Esophagus muscularis mucosa (tissue), 4 donors: ENCODE measurements around the gene APOL3. TPM values are rescaled to one million over a fixed set of nuclear protein-coding genes. Genes with fewer than 3 reads are reported as not detected.

Source experiments
- DNase-seq: peaks from one replicate; pipeline ENCODE4 v3.0.0-alpha.2; 2017; ENCODE audit errors: extremely low spot score
- H3K27ac ChIP-seq, 4 donors: fragments of 200-600 bp; sonication (generic); replicated peaks in 1 of 4; 1 replicate in 3 of 4; 2 replicates in 1 of 4; pipeline ENCODE4 v1.5.1; 2016 to 2019; ENCODE audit warnings: mild to moderate bottlenecking in 1 of 4
- H3K27me3 ChIP-seq, 4 donors: fragments of 200-600 bp; sonication (generic); one replicate each; pipeline versions ENCODE4 v1.5.1 to v1.6.0; 2016 to 2019
- H3K36me3 ChIP-seq, 4 donors: fragments of 200-600 bp; sonication (generic); one replicate each; pipeline ENCODE4 v1.5.1; 2016 to 2019
- H3K4me1 ChIP-seq, 4 donors: fragments of 200-600 bp; sonication (generic); one replicate each; pipeline ENCODE4 v1.5.1; 2016 to 2019
- H3K4me3 ChIP-seq, 4 donors: fragments of 200-600 bp; sonication (generic); 1 replicate in 2 of 4; 2 replicates in 2 of 4; pipeline ENCODE4 v1.5.1; 2016 to 2019; ENCODE audit warnings: mild to moderate bottlenecking in 4 of 4, moderate library complexity in 1 of 4
- H3K9me3 ChIP-seq, 4 donors: fragments of 200-600 bp; sonication (generic); 1 replicate in 3 of 4; 2 replicates in 1 of 4; pipeline ENCODE4 v1.5.1; 2016 to 2019
- EP300 ChIP-seq: sonication (generic); formaldehyde crosslinking; IDR thresholded peaks from one replicate; pipeline ENCODE4 v1.6.1; 2017; ENCODE audit warnings: antibody characterized with exemption
- POLR2A ChIP-seq: fragments of 450-650 bp; IDR thresholded peaks from one replicate; pipeline ENCODE4 v1.6.1; 2017; ENCODE audit warnings: antibody characterized with exemption, moderate library complexity, mild to moderate bottlenecking, low read depth
- POLR2AphosphoS5 ChIP-seq, 2 donors: sonication (generic); formaldehyde crosslinking; IDR thresholded peaks; one replicate each; pipeline ENCODE4 v1.6.1; 2017; ENCODE audit warnings: antibody characterized with exemption in 2 of 2
- WGBS: methylation state at CpG from one replicate; pipeline ENCODE4 v1.1.5; 2018; 5-methylcytosine and 5-hydroxymethylcytosine counted together
- intact Hi-C: fragments of 100-400 bp; cut with DNase I; formaldehyde crosslinking; loops from one replicate; pipeline ENCODE4 v1.15.1; 2023
- total RNA-seq, 4 donors: library from RNA; depleted of rRNA; stranded (reverse); fragments of >200 nt; gene quantifications; one replicate each; pipeline versions ENCODE4 v1.1.0 to v1.2.1, GENCODE V29; 2016
- TF ChIP-seq, protein P1 (sequence below), 3 experiments: fragments of 200-600 bp in 2 of 3; fragments of 450-650 bp in 1 of 3; sonication (generic) in 2 of 3; IDR thresholded peaks; one replicate each; pipeline ENCODE4 v1.5.1; 2017 to 2019; ENCODE audit warnings: antibody characterized with exemption in 3 of 3, mild to moderate bottlenecking in 2 of 3, moderate library complexity in 1 of 3

Gene APOL3
- total RNA-seq, 4 donors from 2014 or later, result 36.5 to 76.3 (median 52.8) TPM

- H3K36me3 ChIP-seq, result no peaks in the 10 kb centered on the region
- H3K27ac ChIP-seq, result no peak overlapping the region
- TF ChIP-seq EP300, result no peak
- TF ChIP-seq POLR2AphosphoS5 (IDR thresholded peaks at IDR 0.05), result no peak
- TF ChIP-seq, protein P1, sequence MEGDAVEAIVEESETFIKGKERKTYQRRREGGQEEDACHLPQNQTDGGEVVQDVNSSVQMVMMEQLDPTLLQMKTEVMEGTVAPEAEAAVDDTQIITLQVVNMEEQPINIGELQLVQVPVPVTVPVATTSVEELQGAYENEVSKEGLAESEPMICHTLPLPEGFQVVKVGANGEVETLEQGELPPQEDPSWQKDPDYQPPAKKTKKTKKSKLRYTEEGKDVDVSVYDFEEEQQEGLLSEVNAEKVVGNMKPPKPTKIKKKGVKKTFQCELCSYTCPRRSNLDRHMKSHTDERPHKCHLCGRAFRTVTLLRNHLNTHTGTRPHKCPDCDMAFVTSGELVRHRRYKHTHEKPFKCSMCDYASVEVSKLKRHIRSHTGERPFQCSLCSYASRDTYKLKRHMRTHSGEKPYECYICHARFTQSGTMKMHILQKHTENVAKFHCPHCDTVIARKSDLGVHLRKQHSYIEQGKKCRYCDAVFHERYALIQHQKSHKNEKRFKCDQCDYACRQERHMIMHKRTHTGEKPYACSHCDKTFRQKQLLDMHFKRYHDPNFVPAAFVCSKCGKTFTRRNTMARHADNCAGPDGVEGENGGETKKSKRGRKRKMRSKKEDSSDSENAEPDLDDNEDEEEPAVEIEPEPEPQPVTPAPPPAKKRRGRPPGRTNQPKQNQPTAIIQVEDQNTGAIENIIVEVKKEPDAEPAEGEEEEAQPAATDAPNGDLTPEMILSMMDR (IDR thresholded peaks at IDR 0.05), result no peak
- no peak for TF ChIP-seq POLR2A
- intact Hi-C loops, result loop anchor here (5.0 to 10.0 kb wide), 2 partner anchors 502 to 705 kb away; no protein-coding TSS in a partner anchor
- WGBS, result 71% methylated on average over 14 of the region's 14 CpGs
- no peaks in the 10 kb centered on the region for H3K27me3 ChIP-seq
- no peak for DNase-seq
- no peaks in the 10 kb centered on the region for H3K9me3 ChIP-seq
- no peaks in the 10 kb centered on the region for H3K4me1 ChIP-seq
- no peak overlapping the region for H3K4me3 ChIP-seq
Measured at GRCh38 chr22:36129486-36130388, 30.8 kb downstream of the APOL3 start.

- 95% methylated on average over 9 of the region's 9 CpGs for WGBS
- H3K27me3 ChIP-seq, result no peaks in the 10 kb centered on the region
- no peak overlapping the region for H3K4me3 ChIP-seq
- no peaks in the 10 kb centered on the region for H3K36me3 ChIP-seq
- intact Hi-C loops, result loop anchor here (5.0 to 10.0 kb wide), 2 partner anchors 502 to 704 kb away; no protein-coding TSS in a partner anchor
- H3K9me3 ChIP-seq, result no peaks in the 10 kb centered on the region
- TF ChIP-seq, protein P1 (IDR thresholded peaks at IDR 0.05), result no peak
- TF ChIP-seq EP300, result no peak
- TF ChIP-seq POLR2A, result no peak
- no peak for TF ChIP-seq POLR2AphosphoS5 (IDR thresholded peaks at IDR 0.05)
- no peak for DNase-seq
- H3K27ac ChIP-seq, result no peak overlapping the region
- H3K4me1 ChIP-seq, result peaks cover 3 to 5% (median 4%) of the 10 kb centered on the region in 4 donors
Measured at GRCh38 chr22:36129071-36129470, 31.5 kb downstream of the APOL3 start.

GRCh38 chr22:36125994-36126531 lies 34.5 kb downstream of the APOL3 start:
- no peaks in the 10 kb centered on the region for H3K36me3 ChIP-seq

DNA sequence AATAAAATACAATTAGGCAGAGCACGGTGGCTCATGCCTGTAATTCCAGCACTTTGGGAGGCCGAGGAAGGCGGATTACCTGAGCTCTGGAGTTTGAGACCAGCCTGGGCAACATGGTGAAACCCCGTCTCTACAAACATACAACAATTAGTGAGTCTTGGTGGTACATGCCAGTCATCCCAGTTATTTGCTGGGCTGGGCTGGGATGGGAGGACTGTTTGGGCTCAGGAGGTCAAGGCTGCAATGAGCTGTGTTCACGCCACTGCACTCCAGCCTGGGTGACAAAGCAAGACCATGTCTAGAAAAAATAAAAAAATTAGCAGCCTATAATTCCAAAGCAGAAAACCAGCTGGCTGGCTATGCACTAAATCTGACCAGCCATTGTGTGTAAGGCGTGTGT lies 35.1 kb downstream of the APOL3 start:
- no peaks in the 10 kb centered on the region for H3K27me3 ChIP-seq
- H3K9me3 ChIP-seq, result no peaks in the 10 kb centered on the region
- TF ChIP-seq EP300 (no peak), POLR2A (no peak), POLR2AphosphoS5 (IDR thresholded peaks at IDR 0.05) (no peak)
- TF ChIP-seq, protein P1 (IDR thresholded peaks at IDR 0.05), result no peak
- intact Hi-C loops, result loop anchor here (5.0 to 10.0 kb wide), 2 partner anchors 498 to 701 kb away; no protein-coding TSS in a partner anchor
- no peak overlapping the region for H3K4me3 ChIP-seq
- peaks cover 8 to 15% (median 12%) of the 10 kb centered on the region in 4 donors for H3K4me1 ChIP-seq
- no peak overlapping the region for H3K27ac ChIP-seq
- H3K36me3 ChIP-seq, result no peaks in the 10 kb centered on the region
- WGBS, result 90% methylated on average over 6 of the region's 6 CpGs
- no peak for DNase-seq

More at GRCh38 chr22:36125994-36126531, 34.5 kb downstream of the APOL3 start:
- TF ChIP-seq, protein P1 (IDR thresholded peaks at IDR 0.05), result no peak
- TF ChIP-seq POLR2A (no peak), EP300 (no peak), POLR2AphosphoS5 (IDR thresholded peaks at IDR 0.05) (no peak)
- no peaks in the 10 kb centered on the region for H3K27me3 ChIP-seq
- 100% methylated on average over 1 of the region's 1 CpG for WGBS
- H3K4me1 ChIP-seq, result peaks cover 8 to 15% (median 12%) of the 10 kb centered on the region in 4 donors
- H3K9me3 ChIP-seq, result no peaks in the 10 kb centered on the region
- DNase-seq, result no peak
- intact Hi-C loops, result loop anchor here (5.0 to 10.0 kb wide), 2 partner anchors 499 to 701 kb away; no protein-coding TSS in a partner anchor
- no peak overlapping the region for H3K27ac ChIP-seq
- H3K4me3 ChIP-seq, result no peak overlapping the region
